Left cardiac atrium (tissue), 4 donors: ENCODE data around the gene SYNE1. TPM values are rescaled to one million over a fixed set of nuclear protein-coding genes. Genes with fewer than 3 reads are reported as not detected.
"Not testable (repeated sequence)": the region's sequence is repeated elsewhere in the genome, so short reads cannot be mapped to it uniquely, and the experiment has no call there.

ENCODE experiments used
- ATAC-seq, 2 donors: fragments of 200-7000 bp; cut with Tn5 transposase; one replicate each; pipeline ENCODE4 v1.9.1; 2020; ENCODE audit warnings: mild to moderate bottlenecking in 2 of 2, moderate library complexity in 2 of 2
- DNase-seq: peaks from one replicate; pipeline ENCODE4 v3.0.0-alpha.2; 2020
- intact Hi-C, 2 donors: fragments of 100-400 bp; cut with DNase I; formaldehyde crosslinking; loops; one replicate each; pipeline versions ENCODE4 v1.14.1 to v1.15.1; 2022 to 2023
- total RNA-seq, 2 donors: library from RNA; stranded (reverse); fragmentation: NEBNext Ultra II Directional; extraction: Animal tissue kit (Norgen Biotek cat#: 25700); gene quantifications; one replicate each; pipeline ENCODE4 v1.2.1, GENCODE V29; 2021
- donor health status: DM: no; HTN: yes; CAD: no.
- donor health status: DM: no; HTN: yes; CAD: no; lungs with severe emphysema.
- donor health status: DM: yes; HTN: yes; CAD: no.
- donor health status: Dilated cardiomyopathy.

The SYNE1 gene
- total RNA-seq, 2 donors from 2014 or later: 93.4 to 112 TPM

DNA sequence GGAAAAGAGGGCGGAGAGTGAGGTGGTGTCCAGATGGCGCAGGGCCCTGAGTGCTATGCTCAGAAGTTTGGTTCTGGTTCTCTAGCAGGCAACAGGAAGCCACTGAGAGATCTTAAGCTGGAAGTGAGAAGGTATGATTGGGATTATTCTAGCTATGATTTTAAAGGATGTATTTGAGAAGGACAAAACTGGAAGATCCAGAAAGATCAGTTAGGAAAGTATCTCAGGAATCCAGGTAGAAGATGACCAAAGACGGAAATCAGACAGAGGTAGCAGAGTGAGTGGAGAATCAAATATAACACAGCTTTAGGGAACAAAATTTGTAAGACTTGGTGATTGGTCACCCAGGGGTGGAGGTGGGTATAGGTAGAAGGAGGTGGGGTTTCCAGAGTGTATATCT is 5.8 kb downstream of the SYNE1 start:
- no peak for DNase-seq
- intact Hi-C loops: no loop called here
- no peak for ATAC-seq

- no peak for DNase-seq
- intact Hi-C loops: no loop called here
- ATAC-seq: peak; percentile 75 to 77
Measured at GRCh38 chr6:152630832-152631231, 6.3 kb downstream of the SYNE1 start.

DNA sequence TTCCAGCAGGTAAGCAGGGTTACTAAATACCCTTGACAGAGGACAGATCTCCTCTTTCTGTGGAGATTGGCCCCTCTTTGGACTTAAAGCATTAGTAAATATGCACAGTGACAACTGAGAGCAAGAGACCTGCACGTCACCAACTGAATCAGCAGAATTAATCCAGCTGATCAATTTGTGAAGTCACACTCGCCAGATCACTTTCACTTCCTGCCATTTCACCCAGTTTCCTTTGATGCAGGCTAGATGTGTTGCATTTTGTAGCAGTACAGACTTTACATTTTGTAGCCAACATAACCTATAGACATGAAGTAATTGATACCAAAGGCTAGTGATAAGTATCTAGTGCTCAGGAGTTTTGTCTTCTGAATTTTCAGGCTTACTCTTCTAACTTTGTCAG is 11.9 kb downstream of the SYNE1 start:
- intact Hi-C loops: no loop called here
- DNase-seq (no peak), ATAC-seq (no peak)

DNA sequence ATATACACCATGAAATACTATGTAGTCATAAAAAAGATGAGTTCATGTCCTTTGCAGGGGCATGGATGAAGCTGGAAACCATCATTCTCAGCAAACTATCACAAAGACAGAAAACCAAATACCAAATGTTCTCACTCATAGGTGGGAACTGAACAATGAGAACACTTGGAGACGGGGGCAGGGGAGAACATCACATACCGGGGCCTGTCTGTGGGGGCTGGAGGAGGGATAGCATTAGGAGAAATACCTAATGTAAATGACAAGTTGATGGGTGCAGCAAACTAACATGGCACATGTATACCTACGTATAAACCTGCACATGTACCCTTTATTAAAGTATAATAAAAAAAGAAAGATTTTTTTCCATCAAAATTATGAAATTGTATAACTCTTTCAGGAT is 22.4 kb downstream of the SYNE1 start:
- ATAC-seq, DNase-seq, intact Hi-C loops: not testable (repeated sequence)

DNA sequence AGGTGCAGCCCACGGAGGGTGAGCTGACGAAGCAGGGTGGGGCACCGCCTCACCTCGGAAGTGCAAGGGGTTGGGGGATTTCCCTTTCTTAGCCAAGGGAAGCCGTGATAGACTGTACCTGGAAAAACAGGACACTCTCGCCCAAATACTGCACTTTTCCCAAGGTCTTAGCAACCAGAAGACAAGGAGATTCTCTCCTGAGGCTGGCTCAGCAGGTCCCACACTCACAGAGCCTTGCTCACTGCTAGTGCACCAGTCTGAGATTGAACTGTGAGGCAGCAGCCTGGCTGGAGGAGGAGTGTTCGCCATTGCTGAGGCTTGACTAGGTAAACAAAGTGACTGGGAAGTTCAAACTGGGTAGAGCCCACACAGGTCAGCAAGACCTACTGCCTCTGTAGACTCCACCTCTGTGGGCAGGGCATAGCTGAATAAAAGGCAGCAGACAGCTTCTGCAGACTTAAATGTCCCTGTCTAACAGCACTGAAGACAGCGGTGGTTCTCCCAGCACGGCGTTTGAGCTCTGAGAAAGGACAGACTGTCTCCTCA is 28.0 kb downstream of the SYNE1 start:
- no peak for ATAC-seq
- intact Hi-C loops: no loop called here
- no peak for DNase-seq

DNA sequence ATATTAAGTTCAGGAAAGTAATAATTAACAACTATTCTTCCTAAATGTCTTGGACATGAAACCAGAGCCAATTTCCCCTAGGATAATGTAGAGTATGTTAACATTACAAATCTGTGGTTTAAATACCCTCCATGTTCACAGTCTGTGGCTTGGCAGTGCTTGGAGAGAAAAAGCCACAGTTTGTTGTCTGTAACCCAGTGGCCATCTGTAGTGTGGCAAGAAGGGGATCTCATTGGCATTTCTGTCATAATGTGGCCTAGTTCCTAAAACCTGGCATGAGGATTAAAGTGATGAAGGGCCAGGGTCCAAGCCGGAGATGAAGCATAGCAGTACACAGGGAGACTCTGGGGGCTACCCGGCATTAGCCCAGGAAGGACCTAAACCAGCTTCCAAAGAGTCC is 31.2 kb downstream of the SYNE1 start:
- DNase-seq: no peak
- intact Hi-C loops: no loop called here

DNA sequence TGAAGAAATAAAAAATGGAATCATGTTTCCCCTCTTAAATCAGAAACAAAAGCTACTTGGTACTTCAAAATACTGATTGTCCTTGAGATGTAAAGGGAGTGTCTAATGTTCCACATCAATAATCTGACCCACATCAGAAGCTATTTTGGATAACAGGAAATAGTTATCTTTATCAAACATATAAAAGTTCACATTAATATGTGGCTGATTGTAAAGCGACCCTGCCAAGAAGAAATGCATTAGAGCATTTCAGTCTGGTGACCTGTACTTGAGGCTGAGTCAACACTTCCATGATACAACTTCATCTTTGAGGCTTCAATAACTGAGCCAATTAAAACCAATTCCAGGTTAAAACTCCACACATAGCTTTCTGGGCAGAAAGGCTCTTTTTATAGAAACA is 31.8 kb downstream of the SYNE1 start:
- intact Hi-C loops: no loop called here
- ATAC-seq: peak in 1 of 2 donors; percentile 18
- no peak for DNase-seq

More for the DNA sequence above, 31.2 kb downstream of the SYNE1 start:
- ATAC-seq: no peak

DNA sequence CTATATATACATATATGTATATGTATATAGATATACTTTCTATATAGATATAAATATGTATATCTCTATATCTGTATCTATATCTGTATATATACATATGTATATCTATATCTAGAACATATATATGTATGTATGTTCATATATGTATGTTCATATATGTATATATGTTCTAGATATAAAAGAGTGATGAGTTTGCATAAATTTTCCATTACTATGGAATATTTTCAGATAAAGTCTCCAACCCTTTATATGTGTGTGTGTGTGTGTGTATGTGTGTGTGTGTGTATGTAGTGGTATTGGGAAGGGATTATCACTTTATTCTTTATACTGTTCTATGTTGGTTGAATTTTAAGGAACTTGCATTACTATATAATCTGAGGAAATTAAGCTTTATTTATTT is 33.3 kb downstream of the SYNE1 start:
- DNase-seq: no peak
- no peak for ATAC-seq
- intact Hi-C loops: no loop called here

- intact Hi-C loops: no loop called here
- ATAC-seq (no peak), DNase-seq (no peak)
Measured at GRCh38 chr6:152600022-152600421, 37.1 kb downstream of the SYNE1 start.

DNA sequence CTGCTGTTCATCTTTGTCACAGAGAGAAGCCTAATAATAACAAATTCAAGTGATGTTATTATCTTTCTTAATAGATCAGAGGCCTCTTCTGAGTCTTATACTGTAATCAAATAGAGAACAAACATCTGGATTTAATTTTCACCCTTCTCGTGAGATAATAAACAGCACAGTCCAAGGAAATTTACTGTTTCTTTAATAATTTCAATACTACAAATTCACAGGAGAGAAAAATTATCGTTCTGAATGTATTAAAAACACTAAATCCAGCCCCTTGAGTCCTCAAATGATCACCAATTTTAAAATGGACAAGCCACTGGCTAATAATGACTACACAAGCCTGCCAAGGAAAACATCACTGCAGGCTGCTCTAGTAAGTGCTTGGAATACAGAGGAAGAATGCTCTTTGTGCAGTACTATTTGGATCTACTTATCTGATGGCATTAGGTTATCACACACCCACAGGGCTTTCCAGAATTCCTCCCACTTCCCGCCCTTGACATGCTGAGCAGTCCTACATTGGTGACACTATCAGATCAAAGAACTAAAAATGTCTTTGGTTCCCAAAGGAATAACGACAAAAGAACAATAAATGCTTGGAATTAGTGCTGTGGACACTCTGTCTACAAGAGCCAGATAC is 38.1 kb downstream of the SYNE1 start:
- DNase-seq (peak; percentile 45), ATAC-seq (peak; percentile 63 to 74)
- intact Hi-C loops: no loop called here

DNA sequence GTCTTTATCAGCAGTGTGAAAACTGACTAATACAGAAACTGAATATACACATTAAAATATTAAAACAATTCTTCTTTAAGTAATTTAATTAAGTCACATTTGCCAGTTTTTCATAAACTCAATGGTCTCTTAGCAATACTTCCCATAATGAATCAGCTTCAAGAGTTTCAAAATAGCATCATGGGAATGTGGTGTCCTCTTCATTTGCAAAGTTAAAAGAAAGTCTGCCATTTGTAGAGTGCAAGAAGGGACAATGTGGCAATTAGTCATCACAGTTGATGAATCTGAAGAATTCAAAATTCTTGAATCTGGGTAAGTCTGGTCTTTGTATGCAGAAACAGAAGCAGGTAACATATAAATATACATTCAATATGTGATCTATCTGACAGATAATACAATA is 38.7 kb downstream of the SYNE1 start:
- intact Hi-C loops: no loop called here
- DNase-seq (no peak), ATAC-seq (no peak)

DNA sequence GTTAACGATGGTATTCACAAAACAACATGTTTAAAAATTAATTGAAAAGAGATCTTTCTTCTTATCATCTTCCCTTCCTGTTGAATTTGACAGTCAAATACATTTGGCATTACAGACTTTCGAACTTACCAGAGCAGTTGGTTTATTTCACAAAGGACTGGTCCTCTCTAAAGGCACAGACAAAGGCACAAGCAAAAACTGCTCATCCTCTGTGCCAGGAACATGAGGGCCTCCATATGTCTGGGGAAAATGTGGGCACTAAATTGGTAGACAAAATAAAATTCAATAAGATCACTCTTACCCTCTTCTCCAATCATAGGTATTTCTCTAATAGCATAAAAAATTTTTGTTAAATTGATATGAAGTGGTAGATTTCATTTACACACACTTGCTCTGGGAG is 40.4 kb downstream of the SYNE1 start:
- no peak for DNase-seq
- intact Hi-C loops: no loop called here
- ATAC-seq: no peak

DNA sequence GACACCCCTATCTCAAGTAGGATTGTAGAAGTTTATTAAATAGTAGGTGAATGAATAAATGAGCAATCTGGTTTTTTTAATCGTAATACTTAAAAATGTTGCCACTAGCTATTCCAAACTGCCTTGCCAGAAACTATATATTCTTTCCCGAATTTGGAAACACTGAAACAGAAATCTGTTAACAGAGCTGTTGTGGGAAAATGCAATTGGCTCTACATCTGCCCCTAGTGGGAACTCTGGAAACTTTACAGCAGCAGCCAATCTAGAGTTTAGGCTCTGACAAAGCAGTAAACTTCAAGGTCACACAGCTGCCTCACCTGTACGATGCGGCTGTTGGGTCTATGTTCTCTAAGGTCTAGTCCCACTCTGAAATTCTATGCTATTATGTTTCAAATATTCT is 41.7 kb downstream of the SYNE1 start:
- DNase-seq (no peak), ATAC-seq (peak in 1 of 2 donors; percentile 68)
- intact Hi-C loops: no loop called here

GRCh38 chr6:152594701-152595100 is 42.5 kb downstream of the SYNE1 start:
- ATAC-seq (peak in 1 of 2 donors; percentile 79), DNase-seq (no peak)
- intact Hi-C loops: no loop called here

GRCh38 chr6:152588456-152588855 is 48.7 kb downstream of the SYNE1 start:
- DNase-seq (no peak), ATAC-seq (no peak)
- intact Hi-C loops: no loop called here

DNA sequence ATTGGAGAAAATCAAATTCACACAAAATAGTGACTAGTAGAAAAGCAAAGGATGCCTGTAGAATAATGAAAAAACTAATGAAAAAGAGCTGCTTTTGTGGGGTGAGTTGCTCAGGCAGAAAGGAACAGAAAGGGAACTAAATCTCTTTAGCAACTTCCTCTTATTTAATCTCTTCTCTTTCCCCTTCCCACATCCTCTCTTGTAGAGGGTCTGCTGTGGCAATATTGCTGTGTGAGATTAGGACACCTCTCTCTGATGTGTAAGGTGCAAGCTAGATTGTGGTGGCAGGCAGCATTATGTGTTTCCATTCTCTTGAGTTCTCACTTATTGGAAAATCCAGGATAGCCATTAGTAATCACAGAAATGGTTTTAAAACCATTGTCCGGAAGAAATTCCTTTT is 49.7 kb downstream of the SYNE1 start:
- DNase-seq (no peak), ATAC-seq (no peak)
- intact Hi-C loops: no loop called here

- no peak for ATAC-seq
- intact Hi-C loops: no loop called here
Measured at GRCh38 chr6:152585236-152585635, 51.9 kb downstream of the SYNE1 start.

DNA sequence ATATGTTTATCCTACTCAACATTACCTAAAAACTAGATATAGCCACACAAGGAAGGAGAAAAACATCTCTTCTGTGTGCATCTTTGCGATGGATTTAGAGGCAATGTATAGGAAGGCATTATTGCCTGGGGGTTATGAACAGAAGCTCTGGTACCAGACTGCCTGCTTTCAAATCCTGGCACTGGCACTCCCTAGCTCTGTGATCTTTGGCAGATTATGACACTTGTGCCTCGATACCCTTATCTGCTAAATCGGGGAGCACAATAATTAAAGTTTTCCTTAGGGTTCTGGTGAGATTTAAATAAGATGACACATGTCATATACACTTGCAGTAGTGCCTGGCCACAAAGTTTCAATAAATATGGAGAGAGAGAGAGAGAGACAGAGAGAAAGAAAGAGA is 53.3 kb downstream of the SYNE1 start:
- ATAC-seq (no peak), DNase-seq (no peak)
- intact Hi-C loops: no loop called here

More at GRCh38 chr6:152585236-152585635, 51.9 kb downstream of the SYNE1 start:
- DNase-seq: no peak

- ATAC-seq (no peak), DNase-seq (no peak)
- intact Hi-C loops: no loop called here
Measured at GRCh38 chr6:152576525-152576924, 60.6 kb downstream of the SYNE1 start.

DNA sequence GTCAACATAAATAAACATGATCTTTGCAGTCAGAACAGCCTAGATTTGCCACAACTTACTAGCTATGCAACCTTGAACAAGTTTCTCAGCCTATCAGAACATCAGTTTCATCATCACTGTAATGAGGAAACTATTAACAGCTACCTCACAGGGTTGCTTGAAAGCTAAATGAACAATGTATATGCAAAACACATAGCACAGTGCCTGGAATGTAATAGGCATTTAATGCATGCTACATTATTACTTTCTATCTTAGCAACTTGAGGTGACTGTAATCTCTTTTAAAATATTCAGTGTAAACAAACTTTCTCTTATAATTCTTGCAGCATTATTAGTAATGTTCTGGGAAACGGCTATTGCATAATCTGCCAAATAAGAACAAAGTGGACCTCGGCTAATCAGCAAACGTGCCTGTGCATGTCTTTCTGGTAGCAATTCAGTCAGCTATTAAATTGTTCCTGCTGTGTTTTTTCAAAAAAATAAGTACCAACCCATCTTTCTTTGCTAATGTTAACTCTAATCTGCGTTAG is 61.5 kb downstream of the SYNE1 start:
- peak in 1 of 2 donors; percentile 72 for ATAC-seq
- DNase-seq: no peak
- intact Hi-C loops: no loop called here

DNA sequence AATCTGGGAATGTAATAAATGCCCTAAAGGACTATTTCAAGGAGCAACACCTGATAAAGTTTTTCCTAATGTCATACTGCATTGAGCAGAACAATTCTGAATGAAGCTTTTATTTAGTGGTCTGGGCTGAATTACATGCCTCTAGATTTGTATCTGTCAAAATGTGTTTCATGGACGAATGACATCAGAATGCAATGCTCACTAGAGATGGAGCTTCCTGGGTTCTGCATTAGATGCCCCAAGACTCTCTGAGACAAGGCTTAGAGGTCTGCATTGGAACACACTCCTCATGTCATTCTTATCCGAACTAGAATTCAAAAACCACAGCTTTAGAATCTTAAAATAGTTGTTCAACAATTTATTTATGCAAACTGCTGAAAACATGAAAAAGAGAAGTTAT is 62.0 kb downstream of the SYNE1 start:
- DNase-seq (no peak), ATAC-seq (no peak)
- intact Hi-C loops: no loop called here
